SK-N-MC (cell line): ENCODE measurements around the gene HLF.

ENCODE experiments used
- EZH2 ChIP-seq: fragments of 200-600 bp; sonication (generic); IDR thresholded peaks from one replicate; pipeline ENCODE4 v1.6.1; 2017; ENCODE audit warnings: antibody characterized with exemption
- FOXP2 ChIP-seq: optimal IDR thresholded peaks from 2 replicates; pipeline ENCODE3; 2011; ENCODE audit warnings: mild to moderate bottlenecking, moderate library complexity; ENCODE audit not compliant: insufficient read depth; ENCODE audit errors: extremely low read length, control extremely low read depth
- POLR2AphosphoS5 ChIP-seq: IDR thresholded peaks from 2 replicates; pipeline ENCODE4 v1.6.1; 2012; ENCODE audit warnings: mild to moderate bottlenecking, low read depth, low read length, borderline replicate concordance

- no peak for TF ChIP-seq POLR2AphosphoS5
- TF ChIP-seq EZH2 = no peak
- TF ChIP-seq FOXP2 = no peak
Observed at GRCh38 chr17:55342800-55343585, 78.2 kb downstream of the HLF start.
